ENCODE results near the gene MAP4K4. TPM values are rescaled to one million over a fixed set of nuclear protein-coding genes. Genes with fewer than 3 reads are reported as not detected.

Gene MAP4K4
- total and polyA plus RNA-seq, 2 of the 4 experiments (the other 2 are of a cell fraction), result 89.4 to 124 TPM

- dilution Hi-C loops (cut with HindIII; ENCODE audit: low sequenced_read_pairs, unreplicated experiment) (no loop called here), intact Hi-C loops (cut with micrococcal nuclease) (no loop called here), in situ Hi-C loops (cut with MboI; ENCODE audit: low sequenced_read_pairs) (loop anchor here (25.0 kb wide), 1 partner anchor 170 kb away; no protein-coding TSS in a partner anchor)
- no peak for ATAC-seq (ENCODE audit: low read depth)
- Histone ChIP-seq H2AK9ac (replicated peaks; ENCODE audit: low read depth, low read length, poor library complexity) (no peak overlapping the region), H2BK15ac (ENCODE audit: low read depth, low read length) (no peak overlapping the region), H4K5ac (ENCODE audit: low read depth, low read length) (no peak overlapping the region), H3K9ac (ENCODE audit: low read depth, low read length) (no peak overlapping the region), H3K27me3 (ENCODE audit: control insufficient read depth, insufficient read depth, low read length) (no peaks in the 10 kb centered on the region), H2BK20ac (ENCODE audit: low read depth, low read length) (no peak overlapping the region), H3K4me3 (ENCODE audit: insufficient read depth, low read depth, low read length) (no peak overlapping the region), H4K91ac (ENCODE audit: insufficient read depth, low read depth, low read length) (no peak overlapping the region), H4K20me1 (ENCODE audit: insufficient read depth, low read length) (no peaks in the 10 kb centered on the region), H3K4ac (ENCODE audit: low read depth, low read length) (no peak overlapping the region), H3K36me3 (ENCODE audit: control insufficient read depth, insufficient read depth, low read length) (no peaks in the 10 kb centered on the region), H2BK120ac (ENCODE audit: low read depth, low read length) (no peak overlapping the region), H3K4me1 (ENCODE audit: control insufficient read depth, insufficient read depth, low read length) (no peaks in the 10 kb centered on the region; the same call in 1 of the 2 replicates), H3K56ac (ENCODE audit: extremely low read depth, insufficient read depth, low read length) (no peak overlapping the region), H4K8ac (ENCODE audit: low read depth in 2 of 2, low read length in 2 of 2) (no peak overlapping the region), H3K18ac (ENCODE audit: low read depth, low read length) (no peak overlapping the region), H2AK5ac (ENCODE audit: low read depth, low read length) (no peak overlapping the region), H3K79me1 (ENCODE audit: low read depth in 1 of 2, low read length in 2 of 2) (no peaks in the 10 kb centered on the region), H3K9me1 (ENCODE audit: insufficient read depth, low read length) (no peaks in the 10 kb centered on the region), H3K14ac (replicated peaks; ENCODE audit: low read depth, low read length) (no peak overlapping the region), H2AFZ (replicated peaks; ENCODE audit: low read length, poor library complexity) (no peak overlapping the region), H3K4me2 (ENCODE audit: low read depth, low read length) (no peak overlapping the region), H3K23ac (ENCODE audit: low read depth, low read length) (no peak overlapping the region), H2BK5ac (ENCODE audit: low read depth, low read length, poor library complexity, severe bottlenecking) (no peak overlapping the region), H3K9me3 (ENCODE audit: control insufficient read depth, insufficient read depth, low read length) (no peaks in the 10 kb centered on the region), H3K27ac (ENCODE audit: insufficient read depth, low read length) (no peak overlapping the region)
- ChIA-PET CTCF (no interaction called here), POLR2A (ENCODE audit: unreplicated experiment) (no interaction called here)
- no peak for DNase-seq
- no TSS peak for BruUV-seq (replicated peaks)
- no CpG with 5 or more reads among the region's 4 CpGs for WGBS, 2 experiments (ENCODE audit: extremely low coverage in 2 of 2, insufficient read length in 1 of 2)
- no peak for TF ChIP-seq ELK1 (IDR thresholded peaks at IDR 0.05; ENCODE audit: borderline replicate concordance, low read depth, low read length)
- no peak for TF ChIP-seq CHD1 (IDR thresholded peaks at IDR 0.05; ENCODE audit: low read depth, low read length)
- TF ChIP-seq CTCF (conservative IDR thresholded peaks at IDR 0.05; ENCODE audit: low read depth, low read length), result no peak
- no peak for TF ChIP-seq NFE2L2 (IDR thresholded peaks at IDR 0.05; ENCODE audit: low read depth, low read length)
- TF ChIP-seq MAZ (IDR thresholded peaks at IDR 0.05; ENCODE audit: borderline replicate concordance, low read depth, low read length), result no peak
- no peak for TF ChIP-seq BHLHE40 (IDR thresholded peaks at IDR 0.05; ENCODE audit: low read depth, low read length)
- no peak for TF ChIP-seq MAFK (IDR thresholded peaks at IDR 0.05; ENCODE audit: low read depth, low read length)
- TF ChIP-seq USF2 (IDR thresholded peaks at IDR 0.05; ENCODE audit: low read depth, low read length), result no peak
- TF ChIP-seq SMC3 (IDR thresholded peaks at IDR 0.05; ENCODE audit: low read depth, low read length), result no peak
- no peak for TF ChIP-seq FOS (IDR thresholded peaks at IDR 0.05; ENCODE audit: low read depth, low read length)
- TF ChIP-seq RFX5 (IDR thresholded peaks at IDR 0.05; ENCODE audit: low read depth, low read length), result no peak
- TF ChIP-seq RAD21 (IDR thresholded peaks at IDR 0.05; ENCODE audit: low read length), result no peak
- no peak for TF ChIP-seq MXI1 (IDR thresholded peaks at IDR 0.05; ENCODE audit: borderline replicate concordance, low read depth, low read length)
- TF ChIP-seq RCOR1 (IDR thresholded peaks at IDR 0.05; ENCODE audit: insufficient replicate concordance, low read length), result no peak
- TF ChIP-seq CEBPB (IDR thresholded peaks at IDR 0.05; ENCODE audit: low read depth, low read length), result no peak
- no peak for TF ChIP-seq POLR2A (IDR thresholded peaks at IDR 0.05; ENCODE audit: low read depth, low read length)
These were observed 15.2 kb upstream of the MAP4K4 start for GRCh38 chr2:101682311-101682710.
